AG04450 (cell line): ENCODE results near the gene ATXN10. TPM values are rescaled to one million over a fixed set of nuclear protein-coding genes. Genes with fewer than 3 reads are reported as not detected.

ENCODE experiments used
- CTCF ChIA-PET: fragments of 300-600, 350-600 bp; formaldehyde crosslinking; extraction: SDS; loops from one replicate; lab custom pipeline; 2022; ENCODE audit warnings: antibody characterized with exemption, inconsistent platforms; lab: Charles Lee
- POLR2A ChIA-PET: fragments of 350-600 bp; formaldehyde crosslinking; extraction: SDS; loops from one replicate; lab custom pipeline; 2021; ENCODE audit warnings: antibody characterized with exemption, inconsistent platforms; lab: Yijun Ruan, JAX
- DNase-seq: peaks from one replicate; pipeline ENCODE4 v3.0.0-alpha.2; 2011; ENCODE audit warnings: low read depth, low spot score
- H3K27ac ChIP-seq: one replicate; pipeline ENCODE4 v1.5.1; 2012; ENCODE audit warnings: low read depth, low read length, control low read depth
- H3K27me3 ChIP-seq: one replicate; pipeline ENCODE4 v1.6.0; 2012; ENCODE audit warnings: low read length; ENCODE audit not compliant: control insufficient read depth, insufficient read depth
- H3K4me3 ChIP-seq: 2 replicates; pipeline ENCODE4 v1.5.1; 2011; ENCODE audit warnings: mild to moderate bottlenecking, low read depth, low read length, control low read depth
- H3K9me3 ChIP-seq: 2 replicates; pipeline ENCODE4 v1.5.1; 2012; ENCODE audit warnings: low read length; ENCODE audit not compliant: control insufficient read depth, insufficient read depth
- polyA plus RNA-seq: library from polyadenylated mRNA; depleted of rRNA; stranded (reverse); fragments of >200 nt; gene quantifications from 2 replicates; pipeline ENCODE4 v1.2.3, GENCODE V29; 2011
- TF ChIP-seq, protein P1 (sequence below): IDR thresholded peaks from 2 replicates; pipeline ENCODE4 v1.5.1; 2011; ENCODE audit warnings: low read depth, low read length, control low read depth, inconsistent platforms

ATXN10 gene
- polyA plus RNA-seq, 1 experiment, result 521 TPM

DNA sequence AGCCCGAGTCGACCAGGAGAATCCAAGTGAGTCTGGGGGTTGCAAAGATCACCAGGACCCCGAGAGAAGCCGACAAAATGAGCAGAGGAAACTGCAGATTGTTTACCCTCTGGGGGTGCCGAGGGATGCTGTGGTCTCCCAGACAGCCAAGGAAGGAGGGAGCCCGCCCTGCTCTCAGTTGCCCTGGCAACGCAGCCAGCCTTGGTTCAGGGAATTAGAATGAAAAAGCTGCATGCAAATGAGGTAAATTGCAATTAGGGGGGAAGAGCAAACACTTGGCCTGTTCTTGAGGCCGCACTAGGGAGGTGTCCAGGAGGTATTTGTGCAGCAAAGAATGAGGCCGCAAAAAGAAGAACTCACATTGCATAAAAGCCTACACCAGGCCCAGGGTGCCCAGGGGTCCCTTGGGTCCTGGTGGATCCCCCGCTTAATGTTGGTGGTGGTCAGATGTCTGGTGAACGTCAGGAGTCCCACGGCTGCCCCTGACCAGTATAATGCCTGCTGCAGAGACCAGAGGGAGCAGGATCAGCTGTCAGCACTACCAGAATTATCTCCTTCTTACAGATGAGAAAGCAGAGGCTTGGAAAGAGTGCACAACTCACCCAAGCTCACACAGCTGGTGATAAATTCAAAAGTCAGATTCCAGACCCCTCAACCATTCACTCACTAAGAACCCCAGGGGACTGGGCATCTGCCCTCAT, 40.3 kb upstream of the ATXN10 start:
- ChIA-PET CTCF (no interaction called here), POLR2A (no interaction called here)
- TF ChIP-seq, protein P1, sequence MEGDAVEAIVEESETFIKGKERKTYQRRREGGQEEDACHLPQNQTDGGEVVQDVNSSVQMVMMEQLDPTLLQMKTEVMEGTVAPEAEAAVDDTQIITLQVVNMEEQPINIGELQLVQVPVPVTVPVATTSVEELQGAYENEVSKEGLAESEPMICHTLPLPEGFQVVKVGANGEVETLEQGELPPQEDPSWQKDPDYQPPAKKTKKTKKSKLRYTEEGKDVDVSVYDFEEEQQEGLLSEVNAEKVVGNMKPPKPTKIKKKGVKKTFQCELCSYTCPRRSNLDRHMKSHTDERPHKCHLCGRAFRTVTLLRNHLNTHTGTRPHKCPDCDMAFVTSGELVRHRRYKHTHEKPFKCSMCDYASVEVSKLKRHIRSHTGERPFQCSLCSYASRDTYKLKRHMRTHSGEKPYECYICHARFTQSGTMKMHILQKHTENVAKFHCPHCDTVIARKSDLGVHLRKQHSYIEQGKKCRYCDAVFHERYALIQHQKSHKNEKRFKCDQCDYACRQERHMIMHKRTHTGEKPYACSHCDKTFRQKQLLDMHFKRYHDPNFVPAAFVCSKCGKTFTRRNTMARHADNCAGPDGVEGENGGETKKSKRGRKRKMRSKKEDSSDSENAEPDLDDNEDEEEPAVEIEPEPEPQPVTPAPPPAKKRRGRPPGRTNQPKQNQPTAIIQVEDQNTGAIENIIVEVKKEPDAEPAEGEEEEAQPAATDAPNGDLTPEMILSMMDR, result no peak
- Histone ChIP-seq H3K27ac (no peak overlapping the region), H3K9me3 (no peaks in the 10 kb centered on the region; the same call in 1 of the 2 replicates), H3K27me3 (peaks cover 35% of the 10 kb centered on the region), H3K4me3 (no peak overlapping the region)
- no peak for DNase-seq

DNA sequence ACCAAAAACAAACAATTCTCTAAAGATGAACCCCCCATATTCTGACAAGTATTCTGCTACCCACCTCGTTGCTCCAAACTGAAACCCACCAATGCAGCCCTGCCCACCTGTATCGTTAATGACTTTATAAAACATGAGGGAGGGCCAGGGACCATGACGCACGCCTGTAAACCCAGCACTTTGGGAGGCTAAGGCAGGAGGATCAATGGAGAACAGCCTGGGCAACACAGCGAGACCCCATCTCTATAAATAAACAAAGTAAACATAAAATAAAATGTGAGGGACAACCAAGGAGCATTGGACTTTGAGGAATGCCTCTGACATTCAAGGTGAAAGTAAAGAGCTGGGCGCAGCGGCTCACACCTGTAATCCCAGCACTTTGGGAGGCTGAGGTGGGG, 39.8 kb upstream of the ATXN10 start:
- Histone ChIP-seq H3K27ac (no peak overlapping the region), H3K4me3 (no peak overlapping the region), H3K27me3 (peaks cover 36% of the 10 kb centered on the region), H3K9me3 (no peaks in the 10 kb centered on the region; the same call in 1 of the 2 replicates)
- ChIA-PET POLR2A (no interaction called here), CTCF (no interaction called here)
- TF ChIP-seq, protein P1, result no peak
- no peak for DNase-seq

DNA sequence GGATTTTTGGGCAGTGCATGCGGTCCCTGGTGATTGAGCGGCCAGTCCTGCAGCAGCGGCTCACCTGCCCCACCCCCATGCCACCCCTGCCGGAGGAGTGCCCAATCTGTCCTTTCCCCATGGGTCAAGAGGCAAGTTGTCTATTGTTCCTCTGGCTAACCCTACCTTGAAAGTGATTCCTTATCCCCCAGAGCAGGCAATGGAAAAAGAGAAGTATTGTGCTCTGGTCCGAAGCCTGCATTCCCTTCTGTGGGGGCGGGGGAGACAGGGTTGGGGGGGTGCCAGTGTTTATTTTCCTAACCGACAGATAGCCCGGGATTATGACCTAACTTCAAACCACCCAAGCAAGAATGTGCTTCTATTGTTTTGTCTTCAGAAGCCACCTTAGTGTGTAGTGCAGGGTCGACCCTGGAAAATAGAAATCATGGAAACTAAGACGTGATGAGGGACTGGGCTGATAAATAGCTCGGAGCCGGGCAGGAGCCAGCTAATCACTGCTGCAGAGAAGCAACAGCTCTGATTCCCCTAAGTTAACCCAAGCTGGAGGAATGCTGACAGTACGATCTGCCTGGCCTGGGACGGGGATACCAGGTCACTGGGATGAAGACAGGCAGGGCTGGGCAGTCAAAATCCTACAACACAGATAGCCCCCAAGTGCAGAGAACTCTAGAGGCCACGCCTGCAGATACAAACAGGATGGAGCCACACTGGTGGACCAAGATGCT, 38.7 kb upstream of the ATXN10 start:
- Histone ChIP-seq H3K27me3 (peaks cover 40% of the 10 kb centered on the region), H3K4me3 (0 out of 2 replicates have a peak overlapping the region, but pooled peaks have one; percentile 18), H3K9me3 (no peaks in the 10 kb centered on the region; the same call in 1 of the 2 replicates), H3K27ac (no peak overlapping the region)
- POLR2A ChIA-PET, result no interaction called here
- CTCF ChIA-PET, result interaction anchor here (0.6 kb wide), 1 partner anchor 232 kb away, joined by 3 read pairs; no protein-coding TSS in a partner anchor
- TF ChIP-seq, protein P1, result no peak
- DNase-seq, result no peak

DNA sequence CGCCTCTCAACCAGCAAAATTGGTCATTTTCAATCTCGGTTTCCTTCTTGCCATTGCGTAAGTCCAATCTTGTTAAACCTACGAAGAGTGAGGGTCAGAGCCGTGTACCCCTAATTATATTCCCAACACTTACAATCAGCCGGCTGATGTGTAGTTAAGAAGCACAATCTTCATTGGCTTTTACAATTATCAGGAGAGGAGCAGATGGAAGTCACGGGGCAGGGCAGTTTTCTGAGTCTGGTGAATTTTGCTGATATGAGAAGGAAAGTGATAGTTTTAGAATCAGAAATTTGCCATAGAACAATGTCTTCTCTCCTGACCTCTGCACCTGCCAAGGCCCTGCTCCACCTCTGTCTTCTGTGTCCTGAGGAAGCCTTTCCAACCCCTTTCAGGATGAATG, 35.0 kb upstream of the ATXN10 start:
- POLR2A ChIA-PET, result no interaction called here
- H3K4me3 ChIP-seq, result no peak overlapping the region
- no peak for DNase-seq
- TF ChIP-seq, protein P1, result no peak
- H3K27me3 ChIP-seq, result peaks cover 41% of the 10 kb centered on the region
- no peaks in the 10 kb centered on the region; the same call in 1 of the 2 replicates for H3K9me3 ChIP-seq
- CTCF ChIA-PET, result no interaction called here
- no peak overlapping the region for H3K27ac ChIP-seq

DNA sequence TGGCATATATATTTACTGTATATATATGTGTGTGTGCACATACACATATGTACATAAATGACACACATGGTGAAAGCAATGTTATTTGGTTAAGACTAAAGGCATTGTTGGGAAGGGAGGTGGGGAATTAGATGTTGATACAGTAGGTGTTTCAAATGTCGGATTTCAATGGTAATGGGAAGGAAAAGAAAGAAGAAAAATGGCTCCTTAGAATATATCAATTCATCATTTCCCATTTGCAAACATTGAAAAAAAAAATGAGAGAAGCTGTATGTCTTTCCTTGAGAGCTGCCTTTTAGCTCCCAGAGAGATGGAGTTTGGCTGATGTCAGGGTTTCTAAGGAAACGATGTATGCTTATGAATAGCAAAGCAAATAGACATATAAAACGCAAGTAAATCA, 33.4 kb upstream of the ATXN10 start:
- no peak overlapping the region for H3K27ac ChIP-seq
- CTCF ChIA-PET, result no interaction called here
- peaks cover 31% of the 10 kb centered on the region for H3K27me3 ChIP-seq
- no peak for DNase-seq
- no peaks in the 10 kb centered on the region; the same call in 1 of the 2 replicates for H3K9me3 ChIP-seq
- H3K4me3 ChIP-seq, result no peak overlapping the region
- POLR2A ChIA-PET, result interaction anchor here (1.1 kb wide), 1 partner anchor 29 kb away, joined by 3 read pairs; no protein-coding TSS in a partner anchor
- TF ChIP-seq, protein P1, result no peak
